Uterine smooth muscle cell (primary cell): Measurements from ENCODE around the gene USP17L21. TPM values are rescaled to one million over a fixed set of nuclear protein-coding genes. Genes with fewer than 3 reads are reported as not detected.

Experiments
- total RNA-seq: library from RNA; depleted of rRNA; stranded (reverse); fragments of >200 nt; gene quantifications from 2 replicates; pipeline ENCODE4 v1.2.3, GENCODE V29; 2014

Gene USP17L21
- total RNA-seq = not detected in 2 replicates

GRCh38 chr4:9262572-9262971, at the start of gene USP17L21:
Gene USP17L21 (plus strand): TSS chr4:9262872. CDS start chr4:9262872, 0 bp downstream.

GRCh38 chr4:9215105-9215504, 47.6 kb upstream of the USP17L21 start, which contains the start of gene USP17L11:
Gene USP17L11 (plus strand): TSS chr4:9215405. CDS start chr4:9215405, 0 bp downstream.

GRCh38 chr4:9219852-9220251, 42.8 kb upstream of the USP17L21 start, which contains the start of gene USP17L12:
Gene USP17L12 (plus strand): TSS chr4:9220152. CDS start chr4:9220152, 0 bp downstream.

GRCh38 chr4:9224596-9224995, 38.1 kb upstream of the USP17L21 start, which contains the start of gene USP17L13:
Gene USP17L13 (plus strand): TSS chr4:9224896. CDS start chr4:9224896, 0 bp downstream.

GRCh38 chr4:9234085-9234484, 28.6 kb upstream of the USP17L21 start, which contains the start of gene USP17L15:
Gene USP17L15 (plus strand): TSS chr4:9234385. CDS start chr4:9234385, 0 bp downstream.

GRCh38 chr4:9243579-9243978, 19.1 kb upstream of the USP17L21 start, which contains the start of gene USP17L17:
Gene USP17L17 (plus strand): TSS chr4:9243879. CDS start chr4:9243879, 0 bp downstream.

GRCh38 chr4:9247953-9248680, 14.6 kb upstream of the USP17L21 start, which contains the start of gene USP17L18:
Gene USP17L18 (plus strand): TSS chr4:9248630. CDS start chr4:9248630, 0 bp downstream.

GRCh38 chr4:9253078-9253477, 9.6 kb upstream of the USP17L21 start, which contains the start of gene USP17L19:
Gene USP17L19 (plus strand): TSS chr4:9253378. CDS start chr4:9253378, 0 bp downstream.

GRCh38 chr4:9257824-9258223, 4.8 kb upstream of the USP17L21 start, which contains the start of gene USP17L20:
Gene USP17L20 (plus strand): TSS chr4:9258124. CDS start chr4:9258124, 0 bp downstream.

GRCh38 chr4:9267319-9267718, 4.6 kb downstream of the USP17L21 start, which contains the start of gene USP17L22:
Gene USP17L22 (plus strand): TSS chr4:9267619. CDS start chr4:9267619, 0 bp downstream.

Other genes with a start within 250 kb of the USP17L21 start
- not detected in 2 replicates for gene FAM90A26, start 92.5 kb upstream of the USP17L21 start, total RNA-seq
- gene USP17L10, start 52.2 kb upstream of the USP17L21 start, total RNA-seq = not detected in 2 replicates
- not detected in 2 replicates for gene USP17L11, start 47.5 kb upstream of the USP17L21 start, total RNA-seq
- gene USP17L12, start 42.7 kb upstream of the USP17L21 start, total RNA-seq = not detected in 2 replicates
- not detected in 2 replicates for gene USP17L13, start 38.0 kb upstream of the USP17L21 start, total RNA-seq
- 0.11 TPM in 1 of 2 replicates, not detected in the other for gene USP17L15, start 28.5 kb upstream of the USP17L21 start, total RNA-seq
- gene USP17L17, start 19.0 kb upstream of the USP17L21 start, total RNA-seq = not detected in 2 replicates
- not detected in 2 replicates for gene USP17L18, start 14.2 kb upstream of the USP17L21 start, total RNA-seq
- not detected in 2 replicates for gene USP17L19, start 9.5 kb upstream of the USP17L21 start, total RNA-seq
- not detected in 2 replicates for gene USP17L20, start 4.7 kb upstream of the USP17L21 start, total RNA-seq
- gene USP17L22, start 4.7 kb downstream of the USP17L21 start, total RNA-seq = not detected in 2 replicates
- not detected in 2 replicates for gene USP17L24, start 62.3 kb downstream of the USP17L21 start, total RNA-seq
- not detected in 2 replicates for gene USP17L25, start 67.0 kb downstream of the USP17L21 start, total RNA-seq
- gene USP17L26, start 71.8 kb downstream of the USP17L21 start, total RNA-seq = not detected in 2 replicates
- not detected in 2 replicates for gene USP17L5, start 76.5 kb downstream of the USP17L21 start, total RNA-seq
- not detected in 2 replicates for gene USP17L27, start 81.3 kb downstream of the USP17L21 start, total RNA-seq
- not detected in 2 replicates for gene USP17L28, start 86.0 kb downstream of the USP17L21 start, total RNA-seq
- gene USP17L29, start 90.8 kb downstream of the USP17L21 start, total RNA-seq = not detected in 2 replicates
- gene USP17L30, start 100.3 kb downstream of the USP17L21 start, total RNA-seq = not detected in 2 replicates
- gene DEFB131A, start 181.5 kb downstream of the USP17L21 start, total RNA-seq = not detected in 2 replicates